Skeletal muscle satellite cell (primary cell): ENCODE data around the gene CCDC171.

Experiments used
- H3K27me3 ChIP-seq: 2 replicates; pipeline ENCODE4 v1.7.0; 2013; ENCODE audit warnings: low read length; ENCODE audit not compliant: control insufficient read depth, insufficient read depth
- H3K36me3 ChIP-seq: 2 replicates; pipeline ENCODE4 v1.7.0; 2013; ENCODE audit warnings: mild to moderate bottlenecking, control low read depth, low read length; ENCODE audit not compliant: insufficient read depth
- H3K4me1 ChIP-seq: 2 replicates; pipeline ENCODE4 v1.7.0; 2013; ENCODE audit warnings: low read length; ENCODE audit not compliant: control insufficient read depth, insufficient read depth
- H3K4me2 ChIP-seq: 2 replicates; pipeline ENCODE4 v1.7.0; 2013; ENCODE audit warnings: mild to moderate bottlenecking, low read length
- H3K4me3 ChIP-seq: 2 replicates; pipeline ENCODE4 v1.7.0; 2013; ENCODE audit warnings: low read length
- H3K9ac ChIP-seq: 2 replicates; pipeline ENCODE4 v1.7.0; 2013; ENCODE audit warnings: mild to moderate bottlenecking, low read depth, low read length, moderate library complexity
- H3K9me3 ChIP-seq: replicated peaks from 2 replicates; pipeline ENCODE4 v1.7.0; 2013; ENCODE audit warnings: mild to moderate bottlenecking, control low read depth, low read length

CCDC171 gene

DNA sequence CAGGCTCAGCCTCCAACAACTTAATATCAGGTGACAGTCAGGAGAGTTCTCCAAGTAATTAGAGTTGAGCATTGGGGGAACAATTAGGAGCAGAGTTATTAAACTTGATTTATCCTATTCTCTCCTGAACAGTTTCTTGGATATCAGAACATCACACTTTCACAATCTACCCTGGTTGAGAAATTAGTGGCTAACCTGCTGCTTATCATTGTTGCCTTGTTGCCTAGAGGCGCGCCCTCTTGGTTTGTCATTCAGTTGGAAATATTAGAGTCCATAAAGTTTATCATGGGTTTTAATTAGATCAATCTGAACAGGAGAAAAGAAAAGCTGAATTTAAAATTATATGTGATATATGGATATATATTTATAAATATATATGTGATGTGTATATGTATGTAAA lies 291.1 kb downstream of the CCDC171 start:
- H3K27me3 ChIP-seq: no peaks in the 10 kb centered on the region
- no peak overlapping the region for H3K4me3 ChIP-seq
- H3K9ac ChIP-seq: no peak overlapping the region
- no peaks in the 10 kb centered on the region for H3K36me3 ChIP-seq
- H3K4me2 ChIP-seq: no peak overlapping the region
- H3K4me1 ChIP-seq: no peaks in the 10 kb centered on the region
- no peaks in the 10 kb centered on the region for H3K9me3 ChIP-seq

DNA sequence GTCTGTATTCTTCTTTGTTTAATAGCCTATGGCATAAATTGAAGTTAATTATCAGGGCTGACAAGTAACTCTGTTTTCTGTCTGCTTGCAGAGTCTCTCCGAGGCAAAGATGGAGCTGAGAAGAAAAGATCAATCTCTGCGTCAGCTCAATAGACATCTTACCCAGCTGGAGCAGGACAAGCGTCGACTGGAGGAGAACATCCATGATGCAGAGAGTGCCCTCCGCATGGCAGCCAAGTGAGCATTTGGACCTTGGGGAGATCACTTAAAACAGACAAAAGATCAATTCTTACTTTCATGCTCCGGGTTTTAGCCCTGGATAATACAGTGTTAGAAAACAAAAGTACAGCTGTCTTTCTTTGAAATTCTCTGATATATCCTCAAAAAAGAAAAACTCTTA lies 293.8 kb downstream of the CCDC171 start:
- Histone ChIP-seq H3K9me3 (no peaks in the 10 kb centered on the region), H3K4me1 (no peaks in the 10 kb centered on the region), H3K9ac (no peak overlapping the region), H3K4me3 (no peak overlapping the region), H3K27me3 (no peaks in the 10 kb centered on the region), H3K4me2 (no peak overlapping the region), H3K36me3 (no peaks in the 10 kb centered on the region)

DNA sequence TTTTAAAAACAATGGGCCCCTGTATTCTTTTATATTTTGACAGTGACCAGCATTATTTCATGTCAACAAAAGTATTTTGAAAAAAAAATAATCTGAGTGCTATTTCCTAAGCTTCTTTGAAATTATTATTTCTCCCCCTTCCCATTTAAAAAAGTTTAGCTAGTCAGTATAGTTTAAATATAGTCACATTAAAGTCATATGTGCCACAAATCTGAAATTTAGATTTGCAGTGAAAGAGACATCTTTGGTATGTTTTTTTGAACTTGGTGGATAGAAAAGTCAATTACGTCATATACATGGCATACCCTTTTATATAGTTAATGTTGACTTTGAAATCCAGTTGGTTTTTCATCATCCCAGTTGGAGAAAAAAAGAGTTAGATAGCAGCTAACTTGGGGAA lies 297.0 kb downstream of the CCDC171 start:
- no peaks in the 10 kb centered on the region for H3K9me3 ChIP-seq
- H3K4me3 ChIP-seq: no peak overlapping the region
- no peaks in the 10 kb centered on the region for H3K27me3 ChIP-seq
- H3K36me3 ChIP-seq: no peaks in the 10 kb centered on the region
- H3K4me1 ChIP-seq: no peaks in the 10 kb centered on the region
- no peak overlapping the region for H3K9ac ChIP-seq
- no peak overlapping the region for H3K4me2 ChIP-seq

- no peaks in the 10 kb centered on the region for H3K4me1 ChIP-seq
- H3K4me3 ChIP-seq: no peak overlapping the region
Observed at GRCh38 chr9:15851766-15852165, 298.9 kb downstream of the CCDC171 start.

DNA sequence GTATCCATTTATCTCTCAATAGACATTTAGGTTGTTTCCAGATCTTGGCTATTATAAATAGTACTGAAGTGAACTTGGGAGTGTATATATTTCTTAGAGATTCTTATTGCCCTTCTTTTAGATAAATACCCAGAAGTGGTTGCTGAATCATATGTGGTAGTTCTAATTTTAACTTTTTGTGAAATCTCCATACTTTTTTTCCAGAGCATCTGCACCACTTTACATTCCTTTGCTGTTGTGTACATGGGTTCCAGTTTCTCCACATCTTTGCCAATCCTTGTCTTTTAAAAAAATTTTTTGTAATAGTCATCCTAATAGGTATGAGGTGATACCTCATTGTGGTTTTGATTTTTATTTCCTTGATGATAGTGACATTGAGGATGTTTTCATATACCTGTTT lies 303.7 kb downstream of the CCDC171 start:
- Histone ChIP-seq H3K27me3 (no peaks in the 10 kb centered on the region), H3K4me3 (no peak overlapping the region)

More at GRCh38 chr9:15851766-15852165, 298.9 kb downstream of the CCDC171 start:
- H3K4me2 ChIP-seq: no peak overlapping the region
- no peak overlapping the region for H3K9ac ChIP-seq
- no peaks in the 10 kb centered on the region for H3K27me3 ChIP-seq
- H3K9me3 ChIP-seq: no peaks in the 10 kb centered on the region
- no peaks in the 10 kb centered on the region for H3K36me3 ChIP-seq

DNA sequence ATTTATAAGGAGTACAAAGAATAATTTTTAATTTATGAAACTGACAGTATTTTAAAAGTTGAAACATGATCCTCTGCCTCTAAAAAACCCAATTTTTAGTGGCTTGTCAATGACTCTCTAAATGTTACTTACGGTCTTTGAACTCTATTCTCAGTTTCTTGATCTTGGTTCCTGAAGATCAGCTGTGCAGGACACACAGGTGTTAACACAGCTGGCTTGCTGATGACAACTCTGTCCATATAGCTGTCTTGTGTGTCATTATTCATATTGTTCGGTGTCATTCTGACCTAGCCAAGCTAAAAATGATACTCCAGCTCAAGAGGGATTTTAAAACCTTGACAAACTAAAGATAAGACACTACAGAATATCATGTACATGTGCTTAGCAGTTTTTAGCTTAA lies 314.5 kb downstream of the CCDC171 start:
- Histone ChIP-seq H3K27me3 (no peaks in the 10 kb centered on the region), H3K9me3 (no peaks in the 10 kb centered on the region), H3K4me2 (no peak overlapping the region), H3K9ac (no peak overlapping the region), H3K4me1 (peaks cover 4% of the 10 kb centered on the region), H3K36me3 (no peaks in the 10 kb centered on the region), H3K4me3 (no peak overlapping the region)

More for the DNA sequence above, 303.7 kb downstream of the CCDC171 start:
- Histone ChIP-seq H3K4me1 (no peaks in the 10 kb centered on the region), H3K36me3 (no peaks in the 10 kb centered on the region), H3K4me2 (no peak overlapping the region), H3K9ac (no peak overlapping the region), H3K9me3 (no peaks in the 10 kb centered on the region)

- Histone ChIP-seq H3K9ac (no peak overlapping the region), H3K4me2 (no peak overlapping the region), H3K27me3 (no peaks in the 10 kb centered on the region), H3K4me3 (no peak overlapping the region), H3K9me3 (no peaks in the 10 kb centered on the region), H3K36me3 (no peaks in the 10 kb centered on the region), H3K4me1 (peaks cover 4% of the 10 kb centered on the region)
Observed at GRCh38 chr9:15867988-15868387, 315.1 kb downstream of the CCDC171 start.

DNA sequence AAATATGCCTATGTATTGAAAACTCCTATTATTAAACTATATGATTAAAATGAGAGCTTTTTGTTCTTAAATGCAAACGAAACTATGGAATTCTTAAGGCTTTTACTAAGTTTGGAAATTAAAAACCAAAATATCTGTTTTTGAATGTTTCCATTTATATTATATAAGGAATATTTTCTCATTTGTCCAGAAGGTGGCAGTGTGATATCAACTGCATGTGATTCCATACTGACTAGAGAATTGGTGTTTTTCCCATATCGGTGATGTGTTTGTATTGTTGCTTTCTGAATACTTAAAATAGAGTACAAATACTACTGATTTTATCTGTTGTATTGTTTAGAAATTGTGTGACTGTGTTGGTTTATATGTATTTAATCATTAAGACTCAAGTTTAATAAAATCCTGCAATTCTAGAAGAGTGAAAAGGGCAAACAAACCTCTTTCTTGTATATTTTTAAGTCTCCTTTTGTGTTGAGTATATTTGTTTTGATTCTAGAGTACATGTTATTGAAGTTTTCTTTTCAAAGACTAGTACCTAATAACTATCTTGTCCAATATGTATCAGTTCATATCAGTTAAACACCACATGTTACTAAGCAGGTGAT lies 320.8 kb downstream of the CCDC171 start:
- H3K4me3 ChIP-seq: no peak overlapping the region

GRCh38 chr9:15882328-15882727 lies 329.5 kb downstream of the CCDC171 start:
- Histone ChIP-seq H3K4me1 (no peaks in the 10 kb centered on the region), H3K27me3 (no peaks in the 10 kb centered on the region), H3K9me3 (no peaks in the 10 kb centered on the region), H3K36me3 (no peaks in the 10 kb centered on the region), H3K9ac (no peak overlapping the region), H3K4me2 (no peak overlapping the region), H3K4me3 (no peak overlapping the region)

More for the DNA sequence above, 320.8 kb downstream of the CCDC171 start:
- H3K9ac ChIP-seq: peak overlapping the region; percentile 60
- no peaks in the 10 kb centered on the region for H3K36me3 ChIP-seq
- H3K27me3 ChIP-seq: no peaks in the 10 kb centered on the region
- H3K4me1 ChIP-seq: peaks cover 23% of the 10 kb centered on the region
- no peaks in the 10 kb centered on the region for H3K9me3 ChIP-seq
- peak overlapping the region; percentile 47 for H3K4me2 ChIP-seq

DNA sequence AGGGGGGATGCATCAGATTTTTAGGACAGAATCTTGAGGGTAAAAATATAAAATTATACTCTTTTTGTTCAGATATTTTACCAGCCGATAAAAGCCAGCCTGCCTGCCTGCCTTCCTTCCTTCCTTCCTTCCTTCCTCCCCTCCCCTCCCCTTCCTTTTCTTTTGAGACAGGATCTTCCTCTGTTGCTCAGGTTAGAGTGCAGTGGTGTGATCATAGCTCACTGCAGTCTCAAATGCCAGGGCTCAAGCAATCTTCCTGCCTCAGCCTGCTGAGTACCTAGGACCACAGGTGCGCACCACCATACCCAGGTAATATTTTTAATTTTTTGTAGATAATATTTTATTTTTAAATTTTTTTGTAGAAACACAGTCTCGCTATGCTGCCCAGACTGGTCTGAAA lies 330.0 kb downstream of the CCDC171 start:
- Histone ChIP-seq H3K4me2 (no peak overlapping the region), H3K27me3 (no peaks in the 10 kb centered on the region), H3K4me1 (no peaks in the 10 kb centered on the region), H3K9me3 (no peaks in the 10 kb centered on the region), H3K4me3 (no peak overlapping the region), H3K36me3 (no peaks in the 10 kb centered on the region), H3K9ac (no peak overlapping the region)

GRCh38 chr9:15885464-15885863 lies 332.6 kb downstream of the CCDC171 start:
- Histone ChIP-seq H3K9me3 (no peaks in the 10 kb centered on the region), H3K4me3 (no peak overlapping the region), H3K4me1 (no peaks in the 10 kb centered on the region), H3K27me3 (no peaks in the 10 kb centered on the region), H3K4me2 (no peak overlapping the region), H3K9ac (no peak overlapping the region), H3K36me3 (no peaks in the 10 kb centered on the region)

GRCh38 chr9:15889555-15889954 lies 336.7 kb downstream of the CCDC171 start:
- Histone ChIP-seq H3K36me3 (no peaks in the 10 kb centered on the region), H3K4me1 (no peaks in the 10 kb centered on the region), H3K4me2 (no peak overlapping the region), H3K9me3 (no peaks in the 10 kb centered on the region), H3K27me3 (no peaks in the 10 kb centered on the region), H3K4me3 (no peak overlapping the region), H3K9ac (no peak overlapping the region)
